Stimulated activated CD4-positive, alpha-beta T cell treated with anti-CD3 and anti-CD28 coated beads, Interleukin-15, amount 100 ng/mL, for 48 hours (primary cell): ENCODE data around the gene LEKR1.
"Not testable (repeated sequence)": the region's sequence is repeated elsewhere in the genome, so short reads cannot be mapped to it uniquely, and the experiment has no call there.

Source experiments
- DNase-seq, 2 donors: peaks; one replicate each; pipeline ENCODE4 v3.0.0-alpha.2; 2020; ENCODE audit warnings: low read depth in 2 of 2

Gene LEKR1

DNA sequence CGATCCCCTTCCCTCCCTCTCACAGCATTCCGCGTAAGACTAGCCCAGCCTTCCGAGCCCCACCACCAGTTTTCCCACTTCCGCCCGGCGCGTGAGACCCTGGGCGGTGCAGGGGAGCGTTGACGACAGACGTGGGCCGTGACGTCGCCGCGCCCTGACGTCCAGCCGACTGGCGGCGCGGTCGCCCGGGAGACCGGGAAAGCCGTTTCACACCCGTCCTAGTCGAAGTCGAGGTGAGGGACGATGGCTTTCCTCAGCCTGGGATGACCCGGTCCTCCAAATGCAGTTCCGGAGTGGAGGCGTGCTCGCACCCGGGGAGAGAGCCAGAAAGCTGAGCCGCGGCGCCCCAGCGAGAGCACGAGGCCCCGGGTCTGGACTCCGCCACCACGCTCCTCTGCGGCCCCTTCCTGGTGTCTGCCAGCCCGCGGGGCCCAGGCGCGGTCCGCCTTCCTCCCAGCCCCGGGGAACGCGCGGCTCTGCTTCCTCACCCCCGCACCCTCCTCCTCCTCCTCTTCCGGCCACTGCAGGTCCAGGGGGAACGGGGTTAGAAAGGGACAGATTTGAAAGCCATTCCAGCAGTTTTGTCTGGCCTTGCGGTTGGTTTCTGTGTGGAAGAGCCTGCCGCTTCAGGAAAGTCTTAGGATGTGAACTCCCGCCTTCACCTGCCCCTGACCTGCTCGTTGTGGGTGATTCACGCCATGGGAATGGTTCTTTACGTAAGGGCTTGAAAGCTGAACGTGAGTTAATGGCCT lies at the start of gene LEKR1:
LEKR1 (plus strand) TSS at position 210 of the 752 bp plus-strand sequence. CDS start 2,977 bp downstream, outside the sequence.
- peak; percentile 54 to 57 for DNase-seq

DNA sequence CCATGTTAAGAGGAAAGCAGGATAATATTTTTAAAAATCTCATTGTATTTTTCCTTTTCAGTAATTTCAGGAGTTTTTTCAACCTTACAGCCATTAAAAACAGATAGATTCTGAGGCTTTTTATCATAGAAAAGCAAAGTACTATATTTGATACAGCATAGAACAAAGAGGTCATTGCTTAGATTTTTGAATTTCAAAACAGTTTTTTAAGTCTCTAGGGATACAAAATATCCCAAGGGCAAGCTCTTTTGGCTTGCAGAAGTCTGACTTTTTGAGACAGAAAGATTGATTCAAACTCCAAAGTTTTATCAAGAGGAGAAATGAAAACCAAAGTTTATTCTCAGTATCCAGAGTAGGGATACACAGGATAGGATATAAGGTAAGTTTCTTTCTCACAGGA lies 49.3 kb upstream of the LEKR1 start:
- no peak for DNase-seq

DNA sequence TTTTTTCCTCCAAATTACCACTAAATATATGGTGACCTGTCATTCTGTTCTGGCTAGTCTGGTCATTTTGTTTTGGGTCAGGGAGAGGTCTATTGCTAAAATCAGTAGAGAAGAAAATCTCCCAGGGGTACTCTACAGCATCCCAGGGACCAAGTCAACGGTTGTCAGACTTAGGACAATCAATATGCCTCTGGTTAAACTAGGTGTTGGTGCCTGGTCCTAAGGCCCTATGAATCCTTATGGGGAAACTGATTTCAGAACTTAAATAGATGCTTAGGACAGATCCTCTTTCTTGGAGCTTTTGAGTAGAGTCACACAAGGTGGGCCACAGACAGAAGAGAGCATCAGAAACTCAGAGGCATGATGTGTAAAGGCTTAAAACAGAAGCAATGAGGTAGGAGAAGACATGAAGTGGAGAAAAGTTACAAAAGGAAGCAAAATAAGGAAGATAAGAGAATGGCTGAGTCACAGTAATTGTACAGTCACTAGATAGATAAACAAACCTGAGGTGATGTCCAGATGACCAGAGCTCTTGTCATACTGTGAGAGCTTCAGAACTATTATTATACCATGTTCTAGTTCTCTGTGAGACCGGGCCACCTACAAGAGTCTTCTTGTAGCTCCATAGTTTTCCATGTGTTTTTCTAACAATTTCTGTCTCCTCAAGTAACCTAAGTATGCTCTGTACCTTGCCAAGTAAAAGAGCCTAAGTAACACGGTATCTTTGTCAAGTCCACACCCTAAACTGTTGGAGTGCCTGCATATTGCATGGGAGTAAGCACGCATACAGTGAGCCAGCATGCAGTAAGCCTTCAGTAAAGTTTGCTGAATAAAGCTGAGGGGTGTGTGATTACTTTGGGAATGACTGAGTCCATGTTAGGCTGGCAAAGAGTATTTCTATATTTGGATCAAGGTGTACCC lies 44.6 kb upstream of the LEKR1 start:
- no peak for DNase-seq

DNA sequence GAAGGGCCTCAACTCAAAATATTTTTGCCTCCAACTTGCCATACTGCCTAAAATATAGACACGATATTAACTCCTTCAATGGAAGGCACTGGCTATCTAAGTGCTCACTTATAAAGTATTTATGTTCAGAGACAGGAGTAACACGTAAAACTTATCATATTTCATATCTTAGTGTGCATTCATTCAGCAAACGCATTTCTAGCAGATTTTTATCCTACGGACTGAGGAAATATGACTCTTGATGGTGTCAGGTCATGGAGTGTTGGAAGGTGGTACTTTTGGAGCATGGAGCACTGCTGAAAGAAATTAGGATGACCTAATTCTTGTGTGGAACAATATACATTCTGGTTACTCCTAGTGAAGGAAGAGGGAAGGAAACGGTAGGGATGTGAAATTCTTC lies 43.8 kb upstream of the LEKR1 start:
- DNase-seq = no peak

DNA sequence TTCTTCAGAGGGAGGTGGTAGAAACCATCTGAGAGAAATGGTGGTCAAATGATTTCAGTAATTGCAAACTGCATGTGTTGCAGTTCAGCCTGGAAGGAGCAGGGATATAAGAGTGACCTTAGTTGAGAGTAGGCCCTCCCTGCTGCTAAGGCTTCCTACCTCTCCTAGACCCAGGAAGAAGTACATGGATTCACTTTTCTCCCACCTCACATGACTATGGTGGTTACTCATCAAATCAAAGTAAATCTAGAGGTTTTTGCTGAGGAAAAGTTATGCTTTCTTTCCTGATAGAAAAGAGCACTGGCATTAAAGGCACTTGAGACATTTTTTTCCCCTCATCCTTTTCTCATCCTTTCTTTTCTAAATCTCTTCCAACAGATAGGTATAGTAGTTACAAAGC lies 43.2 kb upstream of the LEKR1 start:
- DNase-seq = no peak

DNA sequence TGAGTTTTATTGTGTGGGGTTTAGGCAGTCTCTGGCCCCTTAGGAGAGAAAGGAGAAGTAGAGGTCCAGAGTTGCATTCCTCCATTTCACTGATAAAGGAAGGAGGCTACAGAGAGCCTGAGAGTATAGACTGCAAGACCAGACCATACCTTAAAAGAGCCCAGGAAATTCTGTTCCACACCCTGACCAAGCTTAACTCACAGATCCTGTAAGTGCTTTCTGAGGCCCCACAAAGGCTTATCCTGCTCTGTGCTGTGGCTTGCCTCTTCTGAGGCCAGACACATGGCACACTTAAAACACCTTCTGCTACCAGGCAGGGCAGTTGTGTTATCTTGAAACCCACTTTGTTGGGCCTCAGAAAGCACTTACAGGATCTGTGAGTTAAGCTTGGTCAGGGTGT lies 39.2 kb upstream of the LEKR1 start:
- no peak for DNase-seq

DNA sequence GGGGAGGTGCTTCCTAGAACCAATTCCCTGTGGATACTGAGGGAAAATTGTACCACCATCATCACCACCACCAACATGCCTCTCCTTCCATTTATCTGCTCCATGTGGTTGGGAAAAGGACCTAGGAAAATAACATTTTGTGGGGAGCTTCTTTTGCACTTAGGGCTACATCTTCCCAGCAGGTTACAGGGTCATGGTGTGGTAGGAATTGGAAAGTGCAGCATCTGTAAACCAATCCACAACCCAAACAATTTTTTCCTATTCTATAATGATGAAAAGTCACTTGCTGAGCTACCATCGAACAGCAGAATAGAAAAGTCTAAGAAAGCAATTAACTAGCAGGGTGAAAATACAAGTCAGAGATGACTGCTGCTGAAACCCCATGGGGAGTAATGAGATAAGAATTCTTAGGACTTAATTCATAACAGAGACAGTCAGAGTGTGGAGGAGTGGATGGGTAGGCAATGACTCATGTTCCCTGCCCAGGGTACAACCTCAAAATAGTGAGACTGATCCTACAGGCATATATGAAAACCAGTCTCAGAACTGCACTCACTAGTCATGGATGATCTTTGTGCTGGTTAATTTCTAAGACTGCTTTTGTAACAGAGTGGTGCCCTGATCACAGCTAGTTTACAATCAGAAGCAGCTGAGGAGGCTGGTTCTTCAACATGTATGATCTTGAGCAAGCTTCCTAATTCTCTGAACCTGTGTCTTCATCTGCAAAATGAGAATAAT lies 38.1 kb upstream of the LEKR1 start:
- DNase-seq = peak in 1 of 2 donors; percentile 28

DNA sequence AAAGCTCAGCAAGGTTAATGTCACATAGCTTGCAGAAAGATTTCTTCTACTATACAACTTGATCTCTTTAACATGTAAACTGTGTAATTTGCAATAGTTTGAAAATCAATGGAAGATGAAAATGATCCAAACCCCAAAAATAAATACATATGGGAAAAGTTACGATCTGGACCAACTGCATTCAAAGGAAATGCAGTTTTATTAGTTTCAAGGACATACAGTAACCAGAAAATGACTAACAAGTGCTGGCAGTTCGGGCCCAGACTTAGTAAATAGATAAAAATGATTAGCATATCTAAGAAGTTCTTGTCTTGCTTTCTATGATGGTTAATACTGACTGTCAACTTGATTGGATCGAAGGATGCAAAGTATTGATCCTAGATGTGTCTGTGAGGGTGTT lies 37.3 kb upstream of the LEKR1 start:
- DNase-seq = no peak

DNA sequence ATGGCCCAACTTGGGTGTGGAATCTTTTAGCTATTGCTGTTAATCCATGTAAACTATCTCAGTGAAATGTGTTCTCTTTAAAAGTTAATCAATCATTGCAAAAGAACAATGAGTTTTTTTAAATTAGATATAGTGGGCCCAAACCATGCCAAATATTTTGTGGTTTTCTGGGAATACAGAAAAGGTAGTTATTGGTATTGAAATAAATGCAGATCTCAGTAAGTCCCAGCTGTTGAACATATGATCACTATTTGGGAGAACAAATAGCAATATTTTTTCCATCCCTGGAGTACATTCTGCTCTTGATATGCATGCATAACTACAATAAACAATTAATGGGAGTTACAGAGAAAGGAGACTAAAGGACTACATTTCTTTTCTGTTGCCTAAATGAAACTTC lies 36.0 kb upstream of the LEKR1 start:
- no peak for DNase-seq

DNA sequence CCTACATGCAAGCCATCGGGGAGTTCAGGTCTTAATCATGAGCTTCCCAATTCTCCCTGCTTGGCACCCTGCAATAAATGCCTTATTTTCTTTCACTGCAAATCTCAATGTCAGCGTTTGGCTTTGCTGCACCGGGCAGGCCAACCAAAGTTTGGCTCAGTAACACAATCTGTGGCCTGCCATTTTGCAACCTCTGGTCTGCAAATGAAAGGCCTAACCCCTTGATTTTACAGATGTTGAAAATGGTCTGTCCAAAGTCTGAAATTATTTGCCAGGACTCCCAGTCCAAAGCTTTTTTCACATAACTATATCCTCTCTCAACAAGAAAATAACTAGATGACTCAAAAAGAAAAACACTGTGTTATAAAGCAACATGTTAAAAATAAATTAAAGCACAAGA lies 34.0 kb upstream of the LEKR1 start:
- no peak for DNase-seq

DNA sequence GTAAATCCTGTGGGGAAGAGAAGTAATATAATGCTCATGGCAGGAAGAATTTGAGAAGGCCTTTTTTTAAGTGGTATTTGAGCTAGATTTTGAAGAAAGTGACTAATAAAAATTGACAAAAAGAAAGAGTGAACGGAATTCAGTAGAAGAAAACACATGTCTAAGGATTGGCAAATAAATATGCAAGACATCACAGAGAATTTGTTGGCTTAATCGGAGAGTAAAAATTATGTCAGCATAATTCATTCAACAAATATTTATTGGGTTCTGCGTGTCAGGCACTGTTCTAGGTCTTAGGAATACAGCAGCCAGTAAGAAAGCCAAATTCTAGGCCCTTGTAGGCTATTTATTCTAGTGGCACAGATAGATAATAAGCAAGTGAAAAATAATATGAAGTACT lies 33.6 kb upstream of the LEKR1 start:
- DNase-seq = no peak

DNA sequence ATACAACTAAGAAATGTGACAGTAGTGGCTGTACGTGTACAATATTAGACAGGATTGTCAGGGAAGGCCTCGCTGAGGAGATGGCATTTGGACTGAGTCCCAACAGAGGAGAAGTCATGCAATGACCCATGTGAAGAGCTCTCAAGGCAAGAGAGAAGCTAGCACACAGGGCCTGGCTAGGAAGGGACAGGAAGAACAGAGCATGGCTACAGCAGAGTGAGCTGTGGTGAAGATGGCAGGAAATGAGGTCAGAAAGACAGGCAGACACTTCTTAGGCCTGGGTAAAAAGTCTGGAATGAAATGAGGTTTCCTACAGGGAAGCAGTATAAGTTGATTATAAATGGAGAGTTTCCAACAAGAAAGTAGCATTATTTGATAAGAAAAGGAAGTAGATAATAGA lies 33.2 kb upstream of the LEKR1 start:
- no peak for DNase-seq

DNA sequence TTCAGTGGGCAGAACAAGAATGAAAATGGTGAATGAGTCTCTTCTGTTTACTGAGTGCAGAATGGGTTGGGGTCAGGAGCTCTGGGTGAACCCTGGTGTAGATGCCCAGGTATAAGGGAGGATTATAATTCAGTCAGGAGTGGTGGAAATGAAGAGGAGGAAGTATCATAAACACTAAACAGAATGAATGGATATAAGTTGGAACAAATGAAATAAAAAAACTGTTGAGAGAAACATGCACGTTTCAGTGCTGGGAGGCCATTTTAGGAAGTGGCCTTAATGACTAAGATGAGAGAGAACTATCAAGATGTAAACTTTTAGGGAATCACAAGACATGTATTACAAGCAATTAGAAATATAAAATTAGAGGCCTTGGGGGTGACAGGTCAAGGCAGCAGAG lies 32.8 kb upstream of the LEKR1 start:
- no peak for DNase-seq

DNA sequence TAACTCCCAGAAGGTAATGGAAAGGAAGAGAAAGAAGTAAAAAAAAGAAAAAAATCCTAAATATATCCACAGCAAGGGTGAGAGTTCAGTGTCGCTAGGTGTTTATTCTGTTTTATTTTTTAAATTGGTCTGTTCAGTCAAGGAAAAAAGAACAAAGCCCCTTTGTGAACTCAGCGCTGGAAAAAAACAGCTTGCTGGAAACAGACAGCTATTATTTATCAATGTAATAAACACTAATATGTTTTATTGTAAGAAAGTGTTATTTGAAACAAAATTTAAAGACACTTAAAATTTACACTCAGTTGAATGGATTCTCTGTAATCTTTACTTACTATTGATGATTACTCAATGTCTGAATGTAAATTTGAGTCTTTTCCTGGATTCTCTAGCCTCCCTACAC lies 32.3 kb upstream of the LEKR1 start:
- DNase-seq = no peak

DNA sequence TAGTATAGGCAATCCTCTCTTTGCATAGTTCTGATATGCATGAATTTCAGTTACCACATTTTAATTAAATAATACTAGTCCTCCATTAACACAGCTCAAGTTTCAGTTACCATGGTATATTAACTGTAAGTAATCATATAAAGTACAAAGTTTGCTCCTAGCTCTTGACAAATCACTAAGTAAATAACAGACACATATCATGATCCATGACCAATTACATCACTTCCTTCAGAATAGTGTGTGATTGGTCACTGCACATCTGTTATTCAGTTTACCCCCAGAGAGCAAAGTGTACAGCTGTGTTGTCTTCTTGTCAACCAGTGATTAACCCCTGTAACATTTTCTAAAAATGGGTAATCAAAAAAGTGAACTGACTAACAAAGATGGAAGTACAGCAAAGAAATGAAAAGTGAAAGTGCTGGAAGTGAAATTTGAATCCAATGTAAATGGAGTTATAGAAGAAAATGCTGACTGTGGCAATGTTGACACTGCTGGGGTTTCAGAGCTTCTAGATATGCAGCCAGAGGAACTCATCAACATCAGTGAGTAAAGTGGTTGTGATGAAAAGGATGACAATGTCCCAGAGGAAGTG lies 30.2 kb upstream of the LEKR1 start:
- no peak for DNase-seq

DNA sequence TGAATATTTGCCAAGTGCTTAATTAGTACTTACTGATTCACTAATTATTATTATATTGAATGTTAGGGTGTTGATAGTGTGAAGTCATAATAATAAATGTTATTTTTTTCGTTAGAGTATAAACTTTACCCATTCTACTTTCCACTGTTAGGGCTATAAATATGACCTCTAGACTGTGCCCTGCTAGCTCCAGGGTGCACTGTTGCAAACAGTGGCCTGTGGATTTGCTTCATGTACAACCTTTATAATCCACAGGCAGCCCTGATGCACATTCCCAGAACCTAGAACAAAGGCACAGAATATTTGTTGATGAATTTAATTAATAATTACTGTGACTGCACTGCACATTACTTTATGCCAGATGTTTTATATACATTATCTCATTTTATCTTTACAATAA lies 28.8 kb upstream of the LEKR1 start:
- DNase-seq = no peak

DNA sequence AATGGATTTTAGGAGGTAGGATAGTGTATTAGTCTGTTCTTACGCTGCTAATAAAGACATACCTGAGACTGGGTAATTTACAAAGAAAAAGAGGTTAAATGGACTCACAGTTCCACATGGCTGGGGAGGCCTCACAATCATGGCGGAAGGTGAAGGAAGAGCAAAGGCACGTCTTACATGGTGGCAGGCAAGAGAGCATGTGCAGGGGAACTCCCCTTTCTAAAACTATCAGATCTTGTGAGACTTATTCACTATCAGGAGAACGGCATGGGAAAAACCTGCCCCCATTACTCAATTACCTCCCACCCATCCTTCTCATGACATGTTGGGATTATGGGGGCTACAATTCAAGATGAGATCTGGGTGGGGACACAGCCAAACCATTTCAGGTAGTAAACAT lies 25.9 kb upstream of the LEKR1 start:
- DNase-seq = not testable (repeated sequence)

DNA sequence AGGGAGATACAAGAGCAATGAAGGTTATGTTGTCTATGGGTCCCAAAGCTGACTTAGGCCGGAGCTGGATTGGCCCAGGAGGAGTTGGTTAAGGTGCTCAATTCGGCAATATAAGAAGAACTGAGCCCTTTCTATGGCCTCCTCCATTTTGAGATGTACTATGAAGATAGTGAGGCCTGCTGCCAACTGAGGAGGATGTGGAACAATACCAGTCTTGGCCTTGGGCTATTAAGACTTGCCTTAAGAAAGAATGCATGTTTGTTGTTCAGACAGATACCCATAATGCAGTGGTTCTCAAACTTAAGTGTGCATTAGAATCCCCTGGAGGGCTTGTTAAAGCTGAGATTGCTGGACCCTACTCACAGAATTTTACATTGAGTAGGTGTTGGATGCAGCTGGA lies 24.4 kb upstream of the LEKR1 start:
- DNase-seq = no peak

DNA sequence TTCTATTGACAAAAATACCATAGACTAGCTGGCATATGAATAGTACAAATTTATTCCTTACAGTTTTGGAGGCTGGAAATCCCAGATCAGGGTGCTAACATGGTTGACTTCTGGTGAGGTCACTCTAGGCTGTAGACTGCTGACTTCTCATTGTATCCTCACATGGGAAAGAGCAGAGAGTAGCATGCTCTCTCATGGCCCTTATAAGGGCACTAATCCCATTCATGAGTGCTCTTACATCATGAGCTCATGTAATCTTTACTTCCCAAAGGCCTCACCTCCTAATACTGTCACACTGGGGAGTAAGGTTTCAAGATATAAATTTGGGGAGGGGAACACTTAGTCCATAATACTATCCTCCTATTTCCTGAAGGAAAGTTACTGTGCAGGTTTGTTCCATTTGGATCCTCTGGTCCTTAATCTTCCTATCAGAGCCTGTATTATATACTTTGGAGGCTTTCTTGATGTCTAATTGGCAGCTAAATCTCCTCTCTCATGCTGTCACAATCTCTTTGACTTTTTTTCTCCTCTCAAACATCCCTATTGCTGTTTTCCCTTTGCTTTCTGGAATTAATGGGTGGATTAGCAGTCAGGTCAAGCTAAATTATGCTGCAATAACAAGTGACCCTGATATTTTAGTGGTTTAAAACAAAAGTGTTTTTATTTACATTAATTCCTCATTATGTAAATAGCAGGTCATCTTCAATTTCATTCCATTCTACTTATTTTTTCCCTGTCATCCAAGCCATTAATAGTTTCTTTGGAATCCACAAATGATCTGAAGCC lies 23.1 kb upstream of the LEKR1 start:
- no peak for DNase-seq

DNA sequence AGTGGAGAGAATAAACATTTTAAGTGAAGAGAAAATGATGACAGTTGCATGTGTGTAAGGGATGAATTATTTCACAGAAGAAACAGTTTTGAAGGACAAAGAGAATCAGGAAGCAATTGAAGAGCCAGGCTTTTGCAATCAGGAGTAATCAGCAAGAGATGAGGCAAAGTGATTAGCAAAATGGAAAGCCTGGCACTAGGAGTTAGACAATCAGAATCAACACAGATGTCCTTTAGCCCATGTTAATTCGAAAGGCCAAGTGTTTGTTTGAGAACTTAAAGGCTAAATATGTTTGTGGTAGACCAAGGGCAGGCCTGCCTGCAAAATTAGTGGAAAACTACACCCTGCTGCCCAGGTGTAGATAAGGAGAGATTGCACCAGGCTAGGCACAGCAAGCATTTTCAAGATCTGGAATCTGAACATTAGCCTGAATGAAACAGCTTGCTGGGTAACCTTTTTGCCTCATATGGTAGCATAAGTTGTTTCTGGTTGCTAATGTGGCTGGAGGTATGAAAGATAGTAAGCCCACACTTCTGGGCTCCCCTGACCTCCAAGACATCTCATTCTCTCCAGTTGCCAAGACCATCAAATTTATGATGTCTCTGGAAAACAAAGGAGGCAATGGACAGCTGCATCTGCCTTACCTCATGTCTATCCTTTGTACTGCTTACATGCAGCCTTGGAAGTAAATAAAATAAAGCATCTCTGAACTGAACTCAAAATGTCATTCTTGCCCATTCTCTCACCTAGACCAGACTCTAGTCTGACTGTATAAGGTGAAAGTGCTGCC lies 22.0 kb upstream of the LEKR1 start:
- DNase-seq = no peak
